Measurements from ENCODE around the gene A3GALT2.

A3GALT2 gene

DNA sequence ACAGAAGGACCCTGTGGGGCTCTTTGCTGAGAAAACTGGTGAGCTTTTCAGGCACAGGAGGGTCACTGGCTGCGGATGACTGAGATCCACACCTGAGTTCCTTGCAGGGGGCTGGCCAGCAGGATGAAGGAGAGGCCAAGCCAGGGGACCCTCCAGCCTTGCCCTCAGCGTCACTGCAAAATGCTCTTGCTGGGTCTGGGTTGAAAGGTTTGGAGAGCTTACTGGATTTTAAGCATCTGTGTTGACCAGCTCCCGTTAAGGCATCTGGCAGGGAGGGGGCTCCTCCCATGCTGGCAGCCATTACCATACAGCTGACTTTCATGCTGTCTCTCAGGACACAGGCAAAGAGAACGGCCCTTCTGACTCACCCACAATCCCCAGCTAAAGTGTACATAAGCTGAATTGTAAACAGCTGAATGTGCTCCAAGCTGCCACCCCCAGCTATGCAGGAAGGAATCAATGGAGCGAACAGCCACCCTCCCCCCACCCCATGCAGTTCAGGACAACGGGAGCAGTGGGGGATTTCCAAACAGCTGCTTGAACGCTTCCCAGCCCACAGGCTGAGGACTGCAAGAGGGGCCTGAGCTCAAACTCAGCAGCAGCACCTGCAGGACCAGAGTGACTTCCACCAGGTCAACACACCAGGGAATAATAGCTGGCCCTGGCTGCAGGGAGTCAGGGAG lies 21.3 kb upstream of the A3GALT2 start:
- TF ChIP-seq SIN3A (IDR thresholded peaks at IDR 0.05; ENCODE audit: borderline replicate concordance, insufficient read depth, low read length), result peak; percentile 99
- no peak; the same call in 1 of the 2 replicates for TF ChIP-seq POLR2AphosphoS5 (IDR thresholded peaks at IDR 0.05; ENCODE audit: low read depth, low read length)
- peak; percentile 100 for TF ChIP-seq FOXP2 (optimal IDR thresholded peaks at IDR 0.05; ENCODE audit: borderline replicate concordance, extremely low read depth, extremely low read length, insufficient read depth)
- TF ChIP-seq TAF1 (IDR thresholded peaks at IDR 0.05; ENCODE audit: borderline replicate concordance, insufficient read depth, low read length), result peak; percentile 60; the same call in 1 of the 2 replicates
- TF ChIP-seq REST (IDR thresholded peaks at IDR 0.05; ENCODE audit: insufficient read depth in 1 of 2, low read depth in 2 of 2, low read length in 2 of 2), result peak; percentile 39 to 72; a peak in 3 of 4 replicates

GRCh38 chr1:33341190-33341589 lies 20.3 kb upstream of the A3GALT2 start:
- TF ChIP-seq TAF1 (IDR thresholded peaks at IDR 0.05; ENCODE audit: borderline replicate concordance, insufficient read depth, low read length) (no peak), SIN3A (IDR thresholded peaks at IDR 0.05; ENCODE audit: borderline replicate concordance, insufficient read depth, low read length) (no peak), POLR2AphosphoS5 (IDR thresholded peaks at IDR 0.05; ENCODE audit: low read depth, low read length) (no peak), FOXP2 (optimal IDR thresholded peaks at IDR 0.05; ENCODE audit: borderline replicate concordance, extremely low read depth, extremely low read length, insufficient read depth) (no peak)

DNA sequence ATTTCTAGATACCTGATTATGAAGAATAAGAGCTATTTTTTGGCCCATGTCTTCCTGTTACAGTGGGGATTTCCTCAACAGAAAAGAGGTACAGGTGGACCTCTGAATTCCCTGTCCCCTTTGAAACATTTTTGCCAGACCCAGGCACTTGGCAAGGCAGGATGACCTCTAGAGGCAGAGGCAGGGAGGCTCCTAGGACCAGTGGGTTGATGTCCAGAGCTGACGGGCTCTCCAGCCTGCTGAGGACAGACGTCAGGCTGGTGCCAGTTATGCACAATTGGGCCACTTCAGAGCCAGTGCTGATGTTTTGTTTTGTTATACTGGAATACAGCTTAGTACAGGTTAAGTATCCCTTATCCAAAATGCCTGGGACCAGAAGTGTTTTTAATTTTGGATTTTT lies 18.5 kb upstream of the A3GALT2 start:
- TF ChIP-seq POLR2AphosphoS5 (IDR thresholded peaks at IDR 0.05; ENCODE audit: low read depth, low read length) (no peak), TAF1 (IDR thresholded peaks at IDR 0.05; ENCODE audit: borderline replicate concordance, insufficient read depth, low read length) (no peak), SIN3A (IDR thresholded peaks at IDR 0.05; ENCODE audit: borderline replicate concordance, insufficient read depth, low read length) (no peak), REST (IDR thresholded peaks at IDR 0.05; ENCODE audit: insufficient read depth in 1 of 2, low read depth in 2 of 2, low read length in 2 of 2) (no peak), FOXP2 (optimal IDR thresholded peaks at IDR 0.05; ENCODE audit: borderline replicate concordance, extremely low read depth, extremely low read length, insufficient read depth) (no peak)

GRCh38 chr1:33338440-33339211 lies 17.7 kb upstream of the A3GALT2 start:
- TF ChIP-seq FOXP2 (optimal IDR thresholded peaks at IDR 0.05; ENCODE audit: borderline replicate concordance, extremely low read depth, extremely low read length, insufficient read depth) (no peak), TAF1 (IDR thresholded peaks at IDR 0.05; ENCODE audit: borderline replicate concordance, insufficient read depth, low read length) (peak; percentile 24; the same call in 1 of the 2 replicates), SIN3A (IDR thresholded peaks at IDR 0.05; ENCODE audit: borderline replicate concordance, insufficient read depth, low read length) (peak; percentile 41; the same call in 1 of the 2 replicates)

DNA sequence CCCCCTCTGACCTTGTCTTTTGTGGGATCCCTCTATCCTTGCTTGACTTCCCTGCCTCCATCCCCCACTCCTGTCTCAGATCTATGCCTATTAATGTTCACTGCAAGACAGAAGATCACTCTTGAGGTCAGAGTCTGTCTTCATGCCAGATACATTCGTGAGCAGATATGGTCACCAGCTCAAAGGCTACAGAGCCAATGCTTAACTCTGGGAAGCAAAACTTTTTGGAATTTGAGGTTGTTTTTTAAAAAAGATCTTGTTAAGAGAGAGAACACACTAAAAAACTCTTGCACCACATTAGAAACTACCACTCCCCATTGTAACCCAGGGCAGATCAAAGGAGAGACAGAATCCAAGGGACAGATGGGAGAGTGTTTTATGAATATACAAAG lies 17.1 kb upstream of the A3GALT2 start:
- TF ChIP-seq FOXP2 (optimal IDR thresholded peaks at IDR 0.05; ENCODE audit: borderline replicate concordance, extremely low read depth, extremely low read length, insufficient read depth), result no peak
- no peak for TF ChIP-seq POLR2AphosphoS5 (IDR thresholded peaks at IDR 0.05; ENCODE audit: low read depth, low read length)
- no peak for TF ChIP-seq SIN3A (IDR thresholded peaks at IDR 0.05; ENCODE audit: borderline replicate concordance, insufficient read depth, low read length)
- no peak for TF ChIP-seq TAF1 (IDR thresholded peaks at IDR 0.05; ENCODE audit: borderline replicate concordance, insufficient read depth, low read length)
- no peak for TF ChIP-seq REST (IDR thresholded peaks at IDR 0.05; ENCODE audit: insufficient read depth in 1 of 2, low read depth in 2 of 2, low read length in 2 of 2)
